Stimulated activated CD4-positive, alpha-beta T cell treated with anti-CD3 and anti-CD28 coated beads, Interleukin-4, amount 100 ng/mL, for 1 hour (primary cell): Measurements from ENCODE around the gene YJU2.
A peak's percentile ranks its signal among the peaks of the same experiment; 100 is the strongest.
"Not testable (repeated sequence)": the region's sequence is repeated elsewhere in the genome, so short reads cannot be mapped to it uniquely, and the experiment has no call there.

Experiments
- DNase-seq: peaks from one replicate; pipeline ENCODE4 v3.0.0-alpha.2; 2020

Gene YJU2

DNA sequence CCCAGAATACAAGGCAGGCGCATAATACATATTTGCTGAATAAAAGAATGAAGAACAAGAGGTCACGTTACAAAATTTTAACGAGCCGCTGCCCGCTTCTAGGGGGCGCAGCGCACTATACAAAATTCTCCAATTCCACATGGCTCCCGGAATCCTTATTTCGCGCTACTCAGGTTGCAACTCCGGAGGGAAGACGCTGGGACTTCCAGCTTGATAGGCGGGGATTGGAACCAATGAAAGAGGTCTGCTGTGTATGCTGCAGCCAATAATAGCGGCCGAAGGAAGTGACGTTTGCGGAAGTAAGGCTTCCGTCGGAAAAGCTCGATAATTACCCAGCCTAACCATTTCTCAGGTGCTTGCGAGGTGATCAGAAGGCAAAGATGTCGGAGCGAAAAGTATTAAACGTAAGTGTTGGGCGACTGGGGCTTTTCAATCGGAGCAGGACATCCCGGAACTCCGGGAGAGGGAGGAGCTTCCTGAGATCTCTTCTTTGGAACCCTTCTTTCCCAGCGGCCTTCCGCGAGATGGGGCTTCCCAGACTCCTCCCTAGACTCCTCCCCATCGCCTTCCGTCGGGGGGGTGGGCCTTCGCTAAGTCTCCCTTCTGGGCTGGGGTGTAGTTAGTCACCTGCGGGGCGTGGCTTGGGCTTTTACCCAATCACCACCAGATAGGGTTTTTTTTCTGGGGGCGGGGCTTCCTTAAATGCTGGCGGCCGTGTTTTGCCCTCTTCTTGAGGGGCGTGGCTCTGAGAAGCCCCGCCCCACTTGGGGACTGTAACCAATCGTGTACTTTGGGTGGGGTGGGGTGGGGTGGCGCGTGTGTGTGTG, at the start of gene YJU2:
Gene YJU2 (plus strand): TSS at position 314 of the 827 bp plus-strand sequence. CDS start 67 bp downstream, at position 381.
- DNase-seq = peak; percentile 98

DNA sequence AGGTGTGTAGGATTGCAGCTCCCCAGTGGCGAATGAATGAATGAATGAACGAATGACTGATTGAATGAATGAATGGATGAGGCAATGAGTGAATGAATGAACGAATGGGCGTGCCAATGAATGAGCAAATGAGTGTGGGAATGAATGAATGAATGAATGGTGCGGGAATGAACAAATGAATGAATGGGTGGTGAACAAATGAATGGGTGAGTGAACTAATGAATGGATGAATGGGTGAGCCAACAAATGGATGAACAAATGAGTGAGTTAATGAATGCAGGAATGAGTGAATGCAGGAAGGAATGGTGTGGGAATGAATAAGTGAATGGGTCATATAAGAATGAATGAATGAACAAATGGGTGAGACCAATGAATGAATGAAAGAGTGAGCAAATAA, 49.7 kb upstream of the YJU2 start:
- no peak for DNase-seq

DNA sequence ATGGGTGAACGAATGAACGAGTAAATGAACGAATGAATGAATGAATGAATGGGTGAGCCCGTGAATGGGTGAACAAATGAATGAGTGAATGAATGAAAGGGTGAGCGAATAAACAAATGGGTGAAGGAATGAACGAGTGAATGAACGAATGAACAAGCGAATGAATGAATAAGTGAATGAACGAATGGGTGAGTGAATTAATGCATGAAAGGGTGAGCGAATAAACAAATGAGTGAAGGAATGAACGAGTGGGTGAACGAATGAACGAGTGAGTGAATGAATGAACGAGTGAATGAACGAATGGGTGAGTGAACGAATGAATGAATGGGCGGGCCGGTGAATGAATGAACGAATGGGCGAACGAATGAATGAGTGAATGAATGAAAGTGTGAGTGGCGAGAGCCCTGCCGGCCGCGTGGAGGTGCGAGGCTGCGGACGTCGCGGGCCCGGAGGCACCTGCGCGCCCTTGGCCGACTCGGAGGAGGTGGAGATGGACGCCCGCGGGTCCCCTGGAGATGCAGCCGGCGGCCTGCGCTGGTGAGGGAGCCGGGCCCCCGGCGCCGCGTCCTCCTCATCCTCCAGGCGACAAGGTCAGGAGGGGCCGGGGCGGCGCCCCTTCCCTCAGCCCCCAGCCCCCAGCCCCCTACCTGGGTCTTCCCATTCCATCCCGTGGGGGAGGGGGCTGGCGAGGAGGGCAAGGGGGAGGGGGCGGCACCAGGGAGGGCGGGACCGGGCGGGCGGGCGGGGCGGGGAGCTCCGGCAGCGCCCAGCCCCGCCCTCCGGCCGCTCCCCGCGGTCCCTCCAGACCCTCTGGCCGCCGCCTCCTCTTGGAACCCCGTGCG, 49.0 kb upstream of the YJU2 start:
- no peak for DNase-seq

DNA sequence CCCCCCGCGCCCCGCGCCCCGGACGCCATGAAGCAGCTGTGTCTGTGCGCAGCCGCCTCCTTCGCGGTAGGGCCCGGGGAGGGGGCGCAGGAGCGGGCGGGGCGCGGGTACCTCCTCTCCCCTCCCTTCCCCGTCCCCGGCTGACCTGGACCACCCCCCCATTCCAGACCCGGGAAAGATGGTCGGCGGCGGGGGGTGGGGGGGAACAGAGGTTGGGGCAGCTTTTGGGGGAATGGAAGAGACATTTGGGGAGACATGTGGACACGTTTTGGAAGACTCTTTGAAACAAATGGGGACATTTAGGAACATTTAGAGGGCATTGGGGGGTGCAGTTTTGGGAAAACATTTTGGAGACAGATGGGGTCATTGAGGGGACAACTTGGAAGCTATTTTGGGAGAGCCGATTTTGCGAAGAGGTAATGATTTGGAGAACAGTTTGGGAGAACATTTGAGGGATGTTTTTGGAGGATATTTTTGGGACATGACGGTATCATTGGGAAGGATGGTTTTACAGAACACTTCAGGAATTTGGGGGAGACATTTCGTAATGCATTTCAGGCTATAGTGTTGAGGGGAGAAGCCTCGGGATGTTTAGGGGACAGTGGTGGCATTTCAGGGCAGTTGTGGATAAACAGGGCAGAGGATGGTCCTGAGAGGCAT, 48.3 kb upstream of the YJU2 start:
- no peak for DNase-seq

DNA sequence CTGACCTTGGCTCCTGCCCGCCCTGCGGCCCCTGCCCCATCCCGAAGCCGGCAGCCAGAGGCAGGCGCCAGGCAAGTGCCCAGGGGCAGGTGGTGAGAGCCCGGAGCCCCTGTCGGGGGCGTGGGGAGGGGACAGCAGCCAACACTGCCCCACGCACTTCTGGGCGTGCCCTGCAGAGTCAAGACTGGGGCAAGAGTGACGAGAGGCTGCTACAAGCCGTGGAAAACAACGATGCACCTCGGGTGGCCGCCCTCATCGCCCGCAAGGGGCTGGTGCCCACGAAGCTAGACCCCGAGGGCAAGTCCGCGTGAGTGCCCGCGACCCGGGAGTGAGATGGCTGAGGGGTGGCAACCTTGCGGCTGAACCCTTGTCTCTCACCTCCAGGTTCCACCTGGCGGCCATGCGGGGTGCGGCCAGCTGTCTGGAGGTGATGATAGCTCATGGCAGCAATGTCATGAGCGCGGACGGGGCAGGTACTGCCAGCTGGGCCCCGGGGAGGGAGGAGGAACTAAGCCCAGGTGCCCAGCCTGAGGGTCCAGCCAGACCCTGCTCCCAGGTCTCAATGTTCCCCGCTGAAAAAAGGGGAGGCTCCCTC, 47.1 kb upstream of the YJU2 start:
- no peak for DNase-seq

DNA sequence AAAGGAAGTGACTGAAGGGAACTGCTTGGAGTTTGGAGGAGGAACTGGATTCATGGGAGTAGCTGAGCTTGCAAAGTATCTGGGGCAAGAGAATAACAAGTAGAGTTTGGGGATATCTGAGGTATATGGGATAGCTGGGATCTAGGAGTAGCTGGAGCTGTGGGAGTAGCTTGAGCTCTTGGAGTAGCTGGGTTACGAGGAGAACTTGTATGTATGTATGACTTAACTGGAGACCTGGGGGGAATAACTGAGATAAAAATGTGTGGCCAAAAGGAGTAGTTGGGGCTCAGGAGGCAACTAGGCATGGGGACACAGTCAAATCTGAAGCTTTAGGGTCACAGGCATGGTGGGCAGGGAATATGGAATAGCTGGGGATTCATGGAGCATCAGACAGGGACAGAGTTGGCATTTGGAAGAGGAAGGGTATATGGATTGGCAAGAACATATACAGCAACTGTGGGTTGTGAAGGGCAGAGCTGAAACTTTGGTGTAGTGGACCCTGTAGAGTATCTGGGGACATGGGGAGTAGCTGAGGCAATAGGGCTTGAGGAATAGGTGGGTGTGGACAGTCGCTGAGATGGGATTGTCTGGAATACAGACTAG, 45.8 kb upstream of the YJU2 start:
- DNase-seq = no peak

DNA sequence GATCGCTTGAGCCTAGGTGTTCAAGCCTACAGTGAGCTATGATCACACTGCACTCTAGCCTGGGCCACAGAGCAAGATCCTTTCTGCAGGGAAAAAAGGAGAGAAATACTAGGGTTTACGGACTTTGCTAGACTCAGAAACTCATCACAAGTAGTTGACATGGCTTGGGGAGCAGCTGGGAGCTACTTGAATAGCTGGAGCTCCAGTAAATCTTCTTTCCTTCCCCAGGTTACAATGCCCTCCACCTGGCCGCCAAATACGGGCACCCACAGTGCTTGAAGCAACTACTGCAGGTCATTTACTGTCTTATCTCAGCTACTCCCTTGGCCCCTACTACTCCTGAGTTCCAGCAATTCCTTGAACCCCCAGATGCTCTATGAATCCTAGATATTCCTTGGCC, 45.1 kb upstream of the YJU2 start:
- DNase-seq = no peak

DNA sequence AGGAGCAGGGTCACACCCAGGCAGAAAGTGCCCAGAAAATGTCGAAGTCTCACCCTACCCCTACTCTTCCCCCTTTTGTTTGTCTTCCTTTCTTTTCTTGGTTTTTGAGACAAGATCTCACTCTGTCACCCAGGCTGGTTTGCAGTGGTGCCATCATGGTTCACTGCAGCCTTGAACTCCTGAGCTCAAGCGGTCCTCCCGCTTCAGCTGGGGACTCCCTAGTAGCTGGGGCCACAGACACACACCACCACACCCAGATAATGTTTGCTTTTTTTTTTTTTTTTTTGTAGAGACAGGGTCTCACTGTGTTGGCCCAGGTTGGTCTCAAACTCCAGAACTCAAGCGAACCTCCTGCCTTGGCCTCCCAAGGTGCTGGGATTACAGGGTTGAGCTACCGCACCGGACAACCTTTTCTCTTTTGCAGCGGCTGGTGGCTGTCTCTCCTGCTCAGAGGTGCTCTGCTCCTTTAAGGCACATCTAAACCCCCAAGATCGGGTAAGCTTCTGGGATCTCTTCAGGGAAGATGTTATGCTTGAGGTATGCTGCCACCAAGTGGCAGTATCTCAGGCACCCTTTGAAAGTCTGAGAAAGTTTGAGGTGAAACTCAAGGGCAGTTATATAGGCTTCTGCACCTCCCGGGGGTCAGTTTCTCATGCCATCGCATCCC, 39.9 kb upstream of the YJU2 start:
- no peak for DNase-seq

DNA sequence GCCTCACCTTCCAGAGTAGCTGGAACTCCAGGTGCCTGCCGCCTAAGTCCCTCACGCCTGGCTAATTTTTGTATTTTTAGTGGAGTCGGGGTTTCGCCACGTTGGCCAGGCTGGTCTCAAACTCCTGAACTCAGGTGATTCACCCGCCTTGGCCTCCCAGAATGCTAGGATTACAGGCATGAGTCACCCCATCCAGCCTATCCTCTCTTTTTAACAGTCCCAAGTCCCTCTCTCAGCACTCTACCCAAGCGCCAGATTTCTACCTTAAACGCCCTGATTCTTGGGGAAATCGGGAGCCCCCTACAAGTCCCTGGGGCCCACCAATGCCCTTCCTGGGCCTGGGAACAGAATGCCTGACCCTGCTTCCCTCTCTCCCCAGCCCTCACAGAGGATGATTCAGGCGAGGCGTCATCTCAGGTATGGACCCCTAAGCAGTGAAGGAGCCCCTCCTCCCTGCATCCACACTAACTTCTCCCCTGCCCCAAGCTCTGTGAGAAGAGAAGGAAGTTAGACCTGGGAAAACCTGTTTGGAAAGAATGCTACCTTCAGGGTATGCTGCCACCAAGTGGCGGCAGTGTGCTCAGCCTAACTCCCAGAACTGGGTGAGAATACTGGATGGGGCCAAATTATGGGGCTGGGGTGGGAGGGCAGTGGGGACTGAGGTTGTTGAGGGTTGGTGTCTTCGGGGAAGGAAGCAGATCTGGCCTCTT, 38.3 kb upstream of the YJU2 start:
- no peak for DNase-seq

DNA sequence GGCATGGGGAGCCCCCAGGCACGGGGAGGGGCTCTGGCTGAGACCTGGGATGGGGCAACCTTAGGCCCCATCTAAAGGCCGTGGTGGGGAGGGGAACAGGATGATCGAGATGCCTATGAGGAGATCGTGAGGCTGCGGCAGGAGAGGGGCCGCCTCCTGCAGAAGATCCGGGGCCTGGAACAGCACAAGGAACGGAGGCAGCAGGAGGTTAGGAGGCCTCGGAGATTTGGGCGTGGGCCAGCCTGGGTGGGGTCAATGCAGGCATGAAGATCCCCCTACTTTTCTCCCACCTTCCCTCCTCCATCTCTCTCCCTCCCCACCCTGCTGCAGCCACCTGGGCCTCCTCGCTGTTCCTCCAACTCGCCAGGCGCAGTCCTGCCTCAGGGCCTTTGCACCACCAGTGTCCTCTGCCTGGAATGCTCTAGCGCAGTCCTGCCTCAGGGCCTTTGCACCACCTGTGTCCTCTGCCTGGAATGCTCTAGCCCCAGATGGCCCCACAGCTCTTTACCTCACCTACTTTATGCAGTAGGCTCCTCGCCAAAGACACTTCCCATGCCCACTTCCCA, 36.6 kb upstream of the YJU2 start:
- DNase-seq = no peak

DNA sequence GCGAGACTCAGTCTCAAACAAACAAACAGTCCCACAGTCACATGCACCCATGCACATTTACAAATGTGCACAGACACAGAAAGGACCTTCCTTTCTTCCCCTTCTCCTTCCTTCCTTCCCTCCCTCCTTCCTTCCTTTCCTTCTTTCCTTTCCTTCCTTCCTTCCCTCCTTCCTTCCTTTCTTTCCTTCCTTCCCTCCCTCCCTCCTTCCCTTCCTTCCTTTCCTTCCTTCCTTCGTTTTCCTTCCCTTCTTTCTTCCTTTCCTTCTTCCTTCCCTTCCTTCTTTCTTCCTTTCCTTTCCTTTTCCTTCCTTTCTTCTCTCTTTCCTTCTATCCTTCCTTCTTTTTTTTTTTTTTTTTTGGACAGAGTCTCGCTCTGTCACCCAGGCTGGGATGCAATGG, 33.8 kb upstream of the YJU2 start:
- DNase-seq = no peak

DNA sequence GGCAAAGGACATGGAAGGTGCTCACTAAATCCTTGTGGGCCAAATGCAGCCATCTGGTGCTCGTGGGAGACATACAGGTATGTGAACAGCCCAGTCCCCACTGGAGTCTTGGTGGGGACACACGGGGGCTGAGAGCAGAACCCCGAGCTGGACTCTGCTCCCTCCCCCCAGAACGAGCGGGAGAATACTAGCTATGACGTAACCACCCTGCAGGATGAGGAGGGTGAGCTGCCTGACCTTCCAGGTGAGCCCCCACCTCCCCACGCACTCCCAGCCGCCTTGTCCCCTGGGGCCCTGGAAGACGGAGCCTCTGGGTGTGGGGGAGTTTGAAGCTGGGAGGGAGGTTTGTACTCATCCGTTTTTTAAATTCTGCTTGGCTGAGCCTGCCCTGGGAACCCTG, 31.1 kb upstream of the YJU2 start:
- no peak for DNase-seq

DNA sequence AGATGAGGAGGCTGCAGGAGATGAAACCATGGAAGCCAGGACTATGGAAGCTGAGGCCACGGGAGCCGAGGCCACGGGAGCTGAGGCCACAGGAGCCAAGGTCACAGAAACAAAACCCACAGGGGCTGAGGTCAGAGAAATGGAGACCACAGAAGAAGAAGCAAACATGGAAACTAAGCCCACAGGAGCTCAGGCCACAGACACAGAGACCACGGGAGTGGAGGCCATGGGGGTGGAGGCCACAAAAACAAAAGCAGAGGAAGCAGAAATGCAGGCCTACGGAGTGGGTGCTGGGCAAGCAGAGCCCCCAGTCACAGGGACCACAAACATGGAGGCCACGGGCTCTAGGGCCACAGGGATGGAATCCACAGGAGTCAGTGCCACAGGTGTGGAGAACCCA, 30.0 kb upstream of the YJU2 start:
- DNase-seq = no peak

DNA sequence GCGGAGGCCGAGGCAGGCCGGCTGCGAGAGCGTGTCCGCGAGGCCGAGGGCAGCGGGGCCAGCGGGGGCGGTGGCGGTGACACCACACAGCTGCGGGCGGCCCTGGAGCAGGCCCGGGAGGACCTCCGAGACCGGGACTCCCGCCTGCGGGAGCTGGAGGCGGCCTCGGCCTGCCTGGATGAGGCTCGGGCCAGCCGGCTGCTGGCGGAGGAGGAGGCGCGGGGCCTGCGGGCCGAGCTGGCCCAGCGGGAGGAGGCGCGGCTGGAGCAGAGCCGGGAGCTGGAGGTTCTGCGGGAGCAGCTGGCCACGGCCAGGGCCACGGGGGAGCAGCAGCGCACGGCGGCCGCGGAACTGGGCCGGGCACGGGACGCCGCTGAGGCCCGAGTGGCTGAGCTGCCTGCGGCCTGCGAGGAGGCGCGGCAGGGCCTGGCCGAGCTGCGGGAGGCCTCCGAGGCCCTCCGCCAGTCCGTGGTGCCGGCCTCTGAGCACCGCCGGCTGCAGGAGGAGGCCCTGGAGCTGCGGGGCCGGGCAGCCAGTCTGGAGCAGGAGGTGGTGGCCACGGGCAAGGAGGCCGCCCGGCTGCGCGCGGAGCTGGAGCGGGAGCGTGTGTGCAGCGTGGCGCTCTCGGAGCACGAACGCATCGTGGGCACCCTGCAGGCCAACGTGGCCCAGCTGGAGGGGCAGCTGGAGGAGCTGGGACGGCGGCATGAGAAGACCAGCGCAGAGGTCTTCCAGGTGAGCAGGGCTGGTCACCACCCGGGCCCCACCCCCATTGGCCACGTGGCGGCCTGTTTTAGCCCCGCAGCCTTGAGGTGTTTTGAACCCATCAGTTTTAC, 29.2 kb upstream of the YJU2 start:
- DNase-seq = no peak

DNA sequence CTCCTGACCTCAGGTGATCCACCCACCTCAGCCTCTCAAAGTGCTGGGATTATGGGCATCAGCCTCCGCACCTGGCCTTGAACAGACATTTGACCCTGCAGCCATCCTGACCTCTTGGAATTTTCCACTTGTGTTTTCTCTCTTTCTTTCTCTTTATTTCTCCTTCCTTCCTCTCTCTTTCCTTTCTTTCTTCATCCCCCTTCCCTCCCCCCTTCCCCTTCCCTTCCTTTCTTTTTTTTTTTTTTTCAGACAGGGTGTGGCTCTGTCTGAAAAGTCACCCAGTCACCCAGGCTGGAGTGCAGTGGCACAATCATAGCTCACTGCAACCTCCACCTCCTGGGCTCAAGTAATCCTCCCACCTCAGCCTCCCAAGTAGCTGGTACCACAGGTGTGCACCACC, 28.4 kb upstream of the YJU2 start:
- DNase-seq = not testable (repeated sequence)

DNA sequence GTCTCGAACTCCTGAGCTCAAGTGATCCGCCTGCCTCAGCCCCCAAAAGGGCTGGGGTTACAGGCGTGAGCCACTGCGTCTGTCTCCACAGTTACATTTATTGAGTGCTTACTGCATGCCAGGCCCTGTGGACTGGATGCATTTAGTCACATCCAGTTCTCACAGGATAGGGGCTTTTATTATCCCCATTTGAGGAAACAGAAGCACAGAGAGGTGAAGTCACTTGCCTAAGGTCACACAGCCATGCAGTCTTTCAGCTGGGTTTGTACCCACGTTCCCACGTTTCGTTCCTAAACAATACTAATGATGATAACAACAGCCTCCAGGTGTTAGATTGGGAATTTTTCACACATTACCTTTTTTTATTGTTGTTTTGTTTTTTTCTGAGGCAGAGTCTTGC, 26.7 kb upstream of the YJU2 start:
- DNase-seq = no peak

DNA sequence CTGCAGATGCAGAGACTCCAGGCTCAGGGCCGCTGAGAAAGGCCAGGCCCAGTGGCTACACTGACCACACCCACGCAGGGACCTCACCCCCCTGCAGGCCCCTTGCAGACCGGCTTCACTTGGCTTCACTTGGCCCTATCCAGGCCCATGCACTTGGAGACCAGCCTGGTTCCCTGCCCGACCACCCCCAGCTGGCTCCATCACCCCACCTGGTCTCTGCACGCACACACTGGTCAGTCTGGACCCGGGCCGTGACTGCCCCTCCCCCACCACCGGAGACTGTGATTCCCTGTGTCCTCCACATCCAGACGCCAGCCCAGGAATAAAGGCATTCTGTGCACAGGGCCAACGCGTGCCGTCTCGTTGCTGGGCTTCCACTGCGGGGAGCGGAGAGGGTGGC, 22.4 kb upstream of the YJU2 start:
- no peak for DNase-seq

DNA sequence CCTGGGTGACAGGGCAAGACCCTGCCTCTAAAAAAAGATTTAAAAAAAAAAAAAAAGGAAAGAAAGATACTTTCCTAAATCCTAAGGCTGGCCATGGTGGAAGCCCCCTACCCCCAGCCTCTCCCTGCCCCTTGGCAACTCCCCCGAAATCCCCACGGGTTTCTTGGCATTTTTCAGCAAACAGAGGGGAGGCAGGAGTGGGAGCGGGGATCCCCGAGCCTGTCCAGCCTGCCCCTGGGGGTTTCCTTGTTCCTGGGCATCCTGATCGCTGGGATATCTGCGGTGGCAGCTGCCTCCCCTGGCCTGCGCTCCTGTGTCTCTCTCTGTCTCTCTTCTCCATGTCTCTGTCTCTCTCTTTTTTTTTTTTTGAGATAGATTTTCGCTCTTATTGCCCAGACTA, 21.0 kb upstream of the YJU2 start:
- DNase-seq = no peak

DNA sequence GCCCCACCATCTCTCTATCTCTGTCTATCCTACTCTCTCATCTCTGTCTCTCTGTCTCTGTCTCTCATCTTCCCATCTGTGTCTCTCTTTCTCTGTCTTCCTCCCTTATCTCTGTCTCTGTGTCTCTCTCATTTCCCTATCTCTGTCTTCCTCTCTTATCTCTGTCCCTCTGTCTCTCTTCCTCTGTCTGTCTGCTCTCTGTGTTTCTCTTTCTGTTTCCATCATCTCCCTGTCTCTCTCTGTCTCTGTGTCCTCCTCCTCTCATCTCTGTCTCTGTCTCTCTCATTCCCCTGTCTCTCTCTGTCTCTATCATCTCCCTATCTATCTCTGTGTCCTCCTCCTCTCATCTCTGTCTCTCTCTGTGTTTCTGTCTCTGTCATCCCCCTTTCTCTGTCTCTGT, 19.1 kb upstream of the YJU2 start:
- no peak for DNase-seq

DNA sequence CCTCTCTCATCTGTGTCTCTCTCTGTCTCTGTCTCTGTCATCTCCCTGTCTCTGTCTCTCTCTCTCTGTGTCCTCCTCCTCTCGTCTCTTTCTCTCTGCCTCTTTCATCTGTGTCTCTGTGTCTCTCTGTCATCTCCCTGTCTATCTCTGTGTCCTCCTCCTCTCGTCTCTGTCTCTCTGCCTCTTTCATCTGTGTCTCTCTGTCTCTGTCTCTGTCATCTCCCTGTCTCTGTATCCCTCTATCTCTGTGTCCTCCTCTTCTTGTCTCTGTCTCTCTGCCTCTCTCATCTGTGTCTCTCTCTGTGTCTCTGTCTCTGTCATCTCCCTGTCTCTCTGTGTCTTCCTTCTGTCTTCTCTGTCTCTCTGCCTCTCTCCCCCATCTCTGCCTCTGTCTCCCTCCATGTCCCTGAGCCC, 18.1 kb upstream of the YJU2 start:
- no peak for DNase-seq
